ENCODE data around the gene UBXN6.

The UBXN6 gene

DNA sequence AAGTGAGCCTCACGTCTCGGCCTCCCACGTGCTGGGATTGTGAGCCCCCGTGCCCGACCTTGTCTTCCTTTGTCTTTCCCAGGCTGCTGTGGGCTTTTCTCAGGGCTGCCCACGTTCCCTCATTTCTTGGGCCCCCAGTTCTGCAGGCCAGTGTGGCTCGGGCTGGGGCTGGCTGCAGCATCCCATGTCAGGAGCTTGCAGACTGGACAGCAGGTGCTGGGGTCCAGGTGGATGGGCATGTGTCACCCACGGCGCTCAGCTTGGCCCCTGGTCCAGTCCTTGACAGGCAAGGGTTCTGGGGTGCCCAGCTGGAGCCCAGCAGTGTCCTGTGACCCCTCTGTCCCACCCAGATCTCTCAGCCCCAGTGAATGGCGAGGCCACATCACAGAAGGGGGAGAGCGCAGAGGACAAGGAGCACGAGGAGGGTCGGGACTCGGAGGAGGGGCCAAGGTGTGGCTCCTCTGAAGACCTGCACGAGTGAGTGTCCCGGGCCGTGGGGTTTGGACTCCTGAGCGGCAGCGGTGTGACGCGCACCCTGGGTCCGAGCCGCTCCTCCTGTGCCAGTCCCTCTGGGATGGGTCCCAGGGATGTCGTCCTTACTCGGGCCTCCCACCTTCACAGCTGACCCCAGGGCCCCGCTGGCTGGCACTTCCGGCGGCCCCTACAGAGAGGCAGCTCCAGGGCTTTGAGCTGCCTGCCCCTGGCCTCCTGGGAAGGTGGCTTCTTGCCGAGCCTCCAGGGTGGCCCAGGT is 43.4 kb upstream of the UBXN6 start:
- H3K36me3 ChIP-seq (ENCODE audit: control insufficient read depth, insufficient read depth, low read length): peaks cover 67% of the 10 kb centered on the region

DNA sequence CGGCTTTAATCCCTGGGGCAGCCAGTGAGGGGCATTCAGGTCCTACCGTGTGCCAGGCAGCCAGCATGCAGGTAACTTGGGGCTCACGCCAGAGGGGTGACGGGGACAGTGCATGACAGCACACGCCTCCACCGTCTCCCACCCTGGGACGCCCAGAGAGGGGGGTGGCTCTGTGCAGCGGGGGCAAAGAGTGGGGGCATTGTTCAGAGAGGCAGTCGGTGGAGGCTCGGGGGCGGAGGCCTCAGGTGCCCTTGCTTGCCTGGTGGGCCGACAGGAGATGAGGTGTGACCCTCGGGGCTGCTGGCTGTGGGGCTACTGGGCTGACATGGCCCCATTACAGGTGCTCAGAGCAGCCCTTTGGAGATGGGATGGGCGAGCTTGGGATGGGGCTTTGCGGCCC is 42.3 kb upstream of the UBXN6 start:
- H3K36me3 ChIP-seq (ENCODE audit: control insufficient read depth, insufficient read depth, low read length): peaks cover 66% of the 10 kb centered on the region
- no peaks in the 10 kb centered on the region for H3K27me3 ChIP-seq (ENCODE audit: control insufficient read depth, insufficient read depth, low read length)
- no peak overlapping the region for H3K9ac ChIP-seq (ENCODE audit: low read depth, low read length)
- H3K4me3 ChIP-seq (ENCODE audit: low read depth, low read length): no peak overlapping the region
- no peaks in the 10 kb centered on the region for H3K9me3 ChIP-seq (ENCODE audit: control insufficient read depth, insufficient read depth, low read length)
- H3K4me1 ChIP-seq (ENCODE audit: control insufficient read depth, insufficient read depth, low read length): no peaks in the 10 kb centered on the region

More for the DNA sequence above, 43.4 kb upstream of the UBXN6 start:
- no peak overlapping the region for H3K4me3 ChIP-seq (ENCODE audit: low read depth, low read length)
- no peaks in the 10 kb centered on the region for H3K27me3 ChIP-seq (ENCODE audit: control insufficient read depth, insufficient read depth, low read length)
- H3K9me3 ChIP-seq (ENCODE audit: control insufficient read depth, insufficient read depth, low read length): no peaks in the 10 kb centered on the region
- H3K4me1 ChIP-seq (ENCODE audit: control insufficient read depth, insufficient read depth, low read length): no peaks in the 10 kb centered on the region
- H3K9ac ChIP-seq (ENCODE audit: low read depth, low read length): no peak overlapping the region

- Histone ChIP-seq H3K4me3 (ENCODE audit: low read depth, low read length) (no peak overlapping the region), H3K4me1 (ENCODE audit: control insufficient read depth, insufficient read depth, low read length) (no peaks in the 10 kb centered on the region), H3K27me3 (ENCODE audit: control insufficient read depth, insufficient read depth, low read length) (no peaks in the 10 kb centered on the region), H3K9me3 (ENCODE audit: control insufficient read depth, insufficient read depth, low read length) (no peaks in the 10 kb centered on the region), H3K9ac (ENCODE audit: low read depth, low read length) (no peak overlapping the region), H3K36me3 (ENCODE audit: control insufficient read depth, insufficient read depth, low read length) (peaks cover 68% of the 10 kb centered on the region)
Observed at GRCh38 chr19:4499318-4499717, 41.7 kb upstream of the UBXN6 start.

- Histone ChIP-seq H3K4me1 (ENCODE audit: control insufficient read depth, insufficient read depth, low read length) (no peaks in the 10 kb centered on the region), H3K9ac (ENCODE audit: low read depth, low read length) (no peak overlapping the region), H3K9me3 (ENCODE audit: control insufficient read depth, insufficient read depth, low read length) (no peaks in the 10 kb centered on the region), H3K4me3 (ENCODE audit: low read depth, low read length) (no peak overlapping the region), H3K27me3 (ENCODE audit: control insufficient read depth, insufficient read depth, low read length) (no peaks in the 10 kb centered on the region), H3K36me3 (ENCODE audit: control insufficient read depth, insufficient read depth, low read length) (peaks cover 72% of the 10 kb centered on the region)
Observed at GRCh38 chr19:4498694-4499093, 41.1 kb upstream of the UBXN6 start.

GRCh38 chr19:4497770-4498389 is 40.3 kb upstream of the UBXN6 start:
- Histone ChIP-seq H3K4me1 (ENCODE audit: control insufficient read depth, insufficient read depth, low read length) (no peaks in the 10 kb centered on the region), H3K4me3 (ENCODE audit: low read depth, low read length) (no peak overlapping the region), H3K27me3 (ENCODE audit: control insufficient read depth, insufficient read depth, low read length) (no peaks in the 10 kb centered on the region), H3K36me3 (ENCODE audit: control insufficient read depth, insufficient read depth, low read length) (peaks cover 70% of the 10 kb centered on the region), H3K9me3 (ENCODE audit: control insufficient read depth, insufficient read depth, low read length) (no peaks in the 10 kb centered on the region), H3K9ac (ENCODE audit: low read depth, low read length) (no peak overlapping the region)

DNA sequence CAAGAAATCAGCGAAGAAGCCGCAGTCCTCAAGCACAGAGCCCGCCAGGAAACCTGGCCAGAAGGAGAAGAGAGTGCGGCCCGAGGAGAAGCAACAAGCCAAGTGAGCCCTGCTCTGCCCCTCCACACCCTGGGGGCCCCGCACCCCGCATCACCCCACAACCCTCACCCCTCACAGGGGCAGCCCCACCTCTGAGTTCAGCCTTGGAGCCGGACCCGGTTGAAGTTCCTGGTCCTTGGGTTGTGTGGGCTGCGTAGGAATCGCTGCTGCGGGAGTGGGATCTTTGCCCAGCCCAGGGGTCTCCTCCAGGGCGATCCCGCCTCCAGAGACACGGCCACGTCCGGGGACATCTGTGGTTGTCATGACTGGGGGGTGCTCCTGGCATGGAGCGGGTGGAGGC is 38.7 kb upstream of the UBXN6 start:
- H3K4me1 ChIP-seq (ENCODE audit: control insufficient read depth, insufficient read depth, low read length): no peaks in the 10 kb centered on the region
- no peaks in the 10 kb centered on the region for H3K27me3 ChIP-seq (ENCODE audit: control insufficient read depth, insufficient read depth, low read length)
- H3K9me3 ChIP-seq (ENCODE audit: control insufficient read depth, insufficient read depth, low read length): no peaks in the 10 kb centered on the region
- no peak overlapping the region for H3K9ac ChIP-seq (ENCODE audit: low read depth, low read length)
- peaks cover 67% of the 10 kb centered on the region for H3K36me3 ChIP-seq (ENCODE audit: control insufficient read depth, insufficient read depth, low read length)
- no peak overlapping the region for H3K4me3 ChIP-seq (ENCODE audit: low read depth, low read length)

- peaks cover 61% of the 10 kb centered on the region for H3K36me3 ChIP-seq (ENCODE audit: control insufficient read depth, insufficient read depth, low read length)
- no peaks in the 10 kb centered on the region for H3K9me3 ChIP-seq (ENCODE audit: control insufficient read depth, insufficient read depth, low read length)
- no peaks in the 10 kb centered on the region for H3K27me3 ChIP-seq (ENCODE audit: control insufficient read depth, insufficient read depth, low read length)
- no peaks in the 10 kb centered on the region for H3K4me1 ChIP-seq (ENCODE audit: control insufficient read depth, insufficient read depth, low read length)
- no peak overlapping the region for H3K9ac ChIP-seq (ENCODE audit: low read depth, low read length)
- no peak overlapping the region for H3K4me3 ChIP-seq (ENCODE audit: low read depth, low read length)
Observed at GRCh38 chr19:4495471-4495870, 37.9 kb upstream of the UBXN6 start.

- Histone ChIP-seq H3K36me3 (ENCODE audit: control insufficient read depth, insufficient read depth, low read length) (peaks cover 66% of the 10 kb centered on the region), H3K4me3 (ENCODE audit: low read depth, low read length) (no peak overlapping the region)
Observed at GRCh38 chr19:4494691-4495064, 37.1 kb upstream of the UBXN6 start.

GRCh38 chr19:4493929-4494690 is 36.5 kb upstream of the UBXN6 start:
- Histone ChIP-seq H3K36me3 (ENCODE audit: control insufficient read depth, insufficient read depth, low read length) (peaks cover 67% of the 10 kb centered on the region), H3K9ac (ENCODE audit: low read depth, low read length) (no peak overlapping the region), H3K4me3 (ENCODE audit: low read depth, low read length) (no peak overlapping the region), H3K9me3 (ENCODE audit: control insufficient read depth, insufficient read depth, low read length) (no peaks in the 10 kb centered on the region), H3K27me3 (ENCODE audit: control insufficient read depth, insufficient read depth, low read length) (no peaks in the 10 kb centered on the region), H3K4me1 (ENCODE audit: control insufficient read depth, insufficient read depth, low read length) (no peaks in the 10 kb centered on the region)

More at GRCh38 chr19:4494691-4495064, 37.1 kb upstream of the UBXN6 start:
- no peaks in the 10 kb centered on the region for H3K4me1 ChIP-seq (ENCODE audit: control insufficient read depth, insufficient read depth, low read length)
- no peaks in the 10 kb centered on the region for H3K9me3 ChIP-seq (ENCODE audit: control insufficient read depth, insufficient read depth, low read length)
- H3K9ac ChIP-seq (ENCODE audit: low read depth, low read length): no peak overlapping the region
- H3K27me3 ChIP-seq (ENCODE audit: control insufficient read depth, insufficient read depth, low read length): no peaks in the 10 kb centered on the region

DNA sequence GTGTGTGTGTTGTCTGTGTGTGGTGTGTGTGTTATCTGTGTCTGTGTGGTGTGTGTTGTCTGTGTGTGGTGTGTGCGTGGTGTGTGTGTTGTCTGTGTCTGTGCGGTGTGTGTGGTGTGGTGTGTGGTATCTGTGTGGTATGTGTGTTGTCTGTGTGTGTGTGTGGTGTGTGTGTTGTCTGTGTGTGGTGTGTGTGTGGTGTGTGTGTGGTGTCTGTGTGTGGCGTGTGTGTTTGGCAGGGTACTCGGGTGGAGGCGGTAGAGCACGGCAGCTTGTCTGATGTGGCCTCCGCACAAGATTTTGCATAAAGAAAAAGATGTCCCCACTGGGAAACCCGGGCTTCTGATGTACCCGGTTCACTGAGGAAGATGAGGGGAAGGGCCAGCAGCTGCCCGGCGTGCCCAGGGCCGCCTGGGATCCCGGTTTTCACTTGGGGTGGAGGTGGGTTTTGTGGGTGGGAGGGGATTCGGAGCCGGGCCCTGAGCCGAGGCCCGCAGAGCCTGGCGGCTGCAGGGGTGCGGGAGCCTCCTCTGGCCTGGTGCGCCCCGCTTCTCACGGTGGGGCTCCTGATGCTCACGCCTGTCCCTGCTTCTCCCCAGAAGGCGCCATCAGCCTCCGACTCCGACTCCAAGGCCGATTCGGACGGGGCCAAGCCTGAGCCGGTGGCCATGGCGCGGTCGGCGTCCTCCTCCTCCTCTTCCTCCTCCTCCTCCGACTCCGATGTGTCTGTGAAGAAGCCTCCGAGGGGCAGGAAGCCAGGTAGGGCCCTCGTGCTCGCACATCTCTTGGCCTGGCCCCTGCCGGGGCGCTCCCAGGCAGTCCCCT is 35.7 kb upstream of the UBXN6 start:
- no peaks in the 10 kb centered on the region for H3K9me3 ChIP-seq (ENCODE audit: control insufficient read depth, insufficient read depth, low read length)
- H3K9ac ChIP-seq (ENCODE audit: low read depth, low read length): no peak overlapping the region
- no peaks in the 10 kb centered on the region for H3K4me1 ChIP-seq (ENCODE audit: control insufficient read depth, insufficient read depth, low read length)
- H3K4me3 ChIP-seq (ENCODE audit: low read depth, low read length): no peak overlapping the region
- no peaks in the 10 kb centered on the region for H3K27me3 ChIP-seq (ENCODE audit: control insufficient read depth, insufficient read depth, low read length)
- H3K36me3 ChIP-seq (ENCODE audit: control insufficient read depth, insufficient read depth, low read length): peaks cover 71% of the 10 kb centered on the region

GRCh38 chr19:4492337-4493103 is 34.9 kb upstream of the UBXN6 start:
- Histone ChIP-seq H3K4me1 (ENCODE audit: control insufficient read depth, insufficient read depth, low read length) (no peaks in the 10 kb centered on the region), H3K36me3 (ENCODE audit: control insufficient read depth, insufficient read depth, low read length) (peaks cover 65% of the 10 kb centered on the region), H3K9me3 (ENCODE audit: control insufficient read depth, insufficient read depth, low read length) (no peaks in the 10 kb centered on the region), H3K9ac (ENCODE audit: low read depth, low read length) (no peak overlapping the region), H3K4me3 (ENCODE audit: low read depth, low read length) (no peak overlapping the region), H3K27me3 (ENCODE audit: control insufficient read depth, insufficient read depth, low read length) (no peaks in the 10 kb centered on the region)
